HEK293T (cell line): ENCODE results near the gene TLE5.

Source experiments
- ARNT ChIP-seq: fragments of 450-650 bp; IDR thresholded peaks from 2 replicates; pipeline ENCODE4 v1.6.1; 2017; ENCODE audit warnings: mild to moderate bottlenecking
- CTBP1 ChIP-seq: fragments of 450-650 bp; IDR thresholded peaks from 2 replicates; pipeline ENCODE4 v1.6.1; 2016; ENCODE audit warnings: borderline replicate concordance
- ELF4 ChIP-seq: fragments of 450-650 bp; IDR thresholded peaks from 2 replicates; pipeline ENCODE4 v1.6.1; 2017; ENCODE audit warnings: antibody characterized with exemption
- FOXK2 ChIP-seq: fragments of 450-650 bp; IDR thresholded peaks from 2 replicates; pipeline ENCODE4 v1.6.1; 2016; ENCODE audit warnings: mild to moderate bottlenecking
- LEF1 ChIP-seq: fragments of 450-650 bp; IDR thresholded peaks from 2 replicates; pipeline ENCODE4 v1.6.1; 2017; ENCODE audit warnings: mild to moderate bottlenecking, borderline replicate concordance
- SP1 ChIP-seq: fragments of 450-650 bp; IDR thresholded peaks from 2 replicates; pipeline ENCODE4 v1.6.1; 2017
- TARDBP ChIP-seq: fragments of 450-650 bp; IDR thresholded peaks from 2 replicates; pipeline ENCODE4 v1.6.1; 2016

- TF ChIP-seq CTBP1 (no peak), LEF1 (no peak), SP1 (no peak), ARNT (no peak), ELF4 (no peak), FOXK2 (no peak), TARDBP (no peak)
Observed at GRCh38 chr19:3017923-3018322, 44.4 kb downstream of the TLE5 start.
